PFSK-1 (cell line): Measurements from ENCODE around the gene MS4A8.

Experiments
- FOXP2 ChIP-seq: optimal IDR thresholded peaks from 2 replicates; pipeline ENCODE3; 2011; ENCODE audit warnings: borderline replicate concordance, control low read depth, inconsistent platforms; ENCODE audit not compliant: insufficient read depth; ENCODE audit errors: extremely low read length, extremely low read depth
- POLR2AphosphoS5 ChIP-seq: IDR thresholded peaks from 2 replicates; pipeline ENCODE4 v1.6.1; 2012; ENCODE audit warnings: low read depth, mild to moderate bottlenecking, control low read depth, low read length, moderate library complexity
- SIN3A ChIP-seq: IDR thresholded peaks from 2 replicates; pipeline ENCODE4 v1.6.1; 2012; ENCODE audit warnings: mild to moderate bottlenecking, low read length, moderate library complexity, borderline replicate concordance; ENCODE audit not compliant: insufficient read depth
- TAF1 ChIP-seq: IDR thresholded peaks from 2 replicates; pipeline ENCODE4 v1.6.1; 2012; ENCODE audit warnings: low read length, control low read depth, borderline replicate concordance; ENCODE audit not compliant: insufficient read depth
- TF ChIP-seq, protein P1 (sequence below), 2 experiments: IDR thresholded peaks; 2 replicates each; pipeline versions ENCODE4 v1.6.1 to v1.8.0; 2011 to 2012; ENCODE audit warnings: low read depth in 2 of 2, low read length in 2 of 2, control low read depth in 1 of 2, inconsistent platforms in 1 of 2, mild to moderate bottlenecking in 1 of 2, moderate library complexity in 1 of 2; ENCODE audit not compliant: insufficient read depth in 1 of 2

GRCh38 chr11:60740573-60740972 is 41.2 kb downstream of the MS4A8 start:
- TF ChIP-seq, protein P1, sequence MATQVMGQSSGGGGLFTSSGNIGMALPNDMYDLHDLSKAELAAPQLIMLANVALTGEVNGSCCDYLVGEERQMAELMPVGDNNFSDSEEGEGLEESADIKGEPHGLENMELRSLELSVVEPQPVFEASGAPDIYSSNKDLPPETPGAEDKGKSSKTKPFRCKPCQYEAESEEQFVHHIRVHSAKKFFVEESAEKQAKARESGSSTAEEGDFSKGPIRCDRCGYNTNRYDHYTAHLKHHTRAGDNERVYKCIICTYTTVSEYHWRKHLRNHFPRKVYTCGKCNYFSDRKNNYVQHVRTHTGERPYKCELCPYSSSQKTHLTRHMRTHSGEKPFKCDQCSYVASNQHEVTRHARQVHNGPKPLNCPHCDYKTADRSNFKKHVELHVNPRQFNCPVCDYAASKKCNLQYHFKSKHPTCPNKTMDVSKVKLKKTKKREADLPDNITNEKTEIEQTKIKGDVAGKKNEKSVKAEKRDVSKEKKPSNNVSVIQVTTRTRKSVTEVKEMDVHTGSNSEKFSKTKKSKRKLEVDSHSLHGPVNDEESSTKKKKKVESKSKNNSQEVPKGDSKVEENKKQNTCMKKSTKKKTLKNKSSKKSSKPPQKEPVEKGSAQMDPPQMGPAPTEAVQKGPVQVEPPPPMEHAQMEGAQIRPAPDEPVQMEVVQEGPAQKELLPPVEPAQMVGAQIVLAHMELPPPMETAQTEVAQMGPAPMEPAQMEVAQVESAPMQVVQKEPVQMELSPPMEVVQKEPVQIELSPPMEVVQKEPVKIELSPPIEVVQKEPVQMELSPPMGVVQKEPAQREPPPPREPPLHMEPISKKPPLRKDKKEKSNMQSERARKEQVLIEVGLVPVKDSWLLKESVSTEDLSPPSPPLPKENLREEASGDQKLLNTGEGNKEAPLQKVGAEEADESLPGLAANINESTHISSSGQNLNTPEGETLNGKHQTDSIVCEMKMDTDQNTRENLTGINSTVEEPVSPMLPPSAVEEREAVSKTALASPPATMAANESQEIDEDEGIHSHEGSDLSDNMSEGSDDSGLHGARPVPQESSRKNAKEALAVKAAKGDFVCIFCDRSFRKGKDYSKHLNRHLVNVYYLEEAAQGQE (IDR thresholded peaks at IDR 0.05; ENCODE audit: insufficient read depth in 1 of 2, low read depth in 2 of 2, low read length in 2 of 2): no peak
- TF ChIP-seq POLR2AphosphoS5 (no peak), SIN3A (no peak), TAF1 (no peak), FOXP2 (no peak)
